CD4-positive, alpha-beta T cell (primary cell): Measurements from ENCODE around the gene GET3. TPM values are rescaled to one million over a fixed set of nuclear protein-coding genes. Genes with fewer than 3 reads are reported as not detected.

Source experiments
- ATAC-seq: fragments of 200-7000 bp; cut with Tn5 transposase; one replicate; pipeline ENCODE4 v1.10.0; 2022; ENCODE audit warnings: mild to moderate bottlenecking; ENCODE audit not compliant: poor library complexity
- CTCF ChIA-PET: fragments of 350-600 bp; sonication (Branson Sonifier 250); formaldehyde crosslinking; loops from one replicate; lab custom pipeline; 2021; ENCODE audit warnings: antibody characterized with exemption, inconsistent platforms; lab: Charles Lee
- POLR2A ChIA-PET: fragments of 350-600 bp; sonication (Branson Sonifier 250); formaldehyde crosslinking; loops from one replicate; lab custom pipeline; 2021; ENCODE audit warnings: antibody characterized with exemption, inconsistent platforms; lab: Charles Lee
- DNase-seq, 14 experiments: peaks; one replicate each; pipeline ENCODE4 v3.0.0-alpha.2; 2013 to 2020; ENCODE audit warnings: mixed read lengths in 2 of 14
- H3K27ac ChIP-seq, 2 donors: one replicate each; pipeline versions ENCODE4 v1.5.1 to v1.7.0; 2013; ENCODE audit warnings: low read length in 2 of 2, low read depth in 1 of 2, mild to moderate bottlenecking in 1 of 2
- H3K27me3 ChIP-seq, 2 experiments: 1 replicate in 1 of 2; 2 replicates in 1 of 2; pipeline versions ENCODE4 v1.6.1 to v1.7.0; 2013; ENCODE audit warnings: low read length in 2 of 2, control low read depth in 1 of 2, mild to moderate bottlenecking in 1 of 2, moderate library complexity in 1 of 2; ENCODE audit not compliant: insufficient read depth in 2 of 2, control insufficient read depth in 1 of 2
- H3K36me3 ChIP-seq: one replicate; pipeline ENCODE4 v1.6.1; 2013; ENCODE audit warnings: low read length, control low read depth; ENCODE audit not compliant: insufficient read depth
- H3K4me1 ChIP-seq: one replicate; pipeline ENCODE4 v1.6.1; 2013; ENCODE audit warnings: low read length, control low read depth; ENCODE audit not compliant: insufficient read depth
- H3K4me3 ChIP-seq: one replicate; pipeline ENCODE4 v1.5.1; 2013; ENCODE audit warnings: mild to moderate bottlenecking, low read length, moderate library complexity
- H3K9me3 ChIP-seq, 2 experiments: 1 replicate in 1 of 2; 2 replicates in 1 of 2; pipeline versions ENCODE4 v1.6.1 to v1.7.0; 2013; ENCODE audit warnings: low read length in 2 of 2, mild to moderate bottlenecking in 2 of 2, control low read depth in 1 of 2, moderate library complexity in 1 of 2; ENCODE audit not compliant: control insufficient read depth in 1 of 2, insufficient read depth in 1 of 2
- H3K27ac Mint-ChIP-seq: one replicate; pipeline ENCODE4 v1.8.0; 2020; ENCODE audit warnings: mixed read lengths
- H3K27me3 Mint-ChIP-seq: one replicate; pipeline ENCODE4 v1.8.0; 2021; ENCODE audit warnings: mixed read lengths
- H3K36me3 Mint-ChIP-seq: one replicate; pipeline ENCODE4 v1.8.0; 2021; ENCODE audit warnings: low read depth, mixed read lengths
- H3K4me1 Mint-ChIP-seq: one replicate; pipeline ENCODE4 v1.8.0; 2021; ENCODE audit warnings: low read depth, mixed read lengths
- H3K4me3 Mint-ChIP-seq: one replicate; pipeline ENCODE4 v1.8.0; 2020; ENCODE audit warnings: mild to moderate bottlenecking, mixed read lengths
- H3K9me3 Mint-ChIP-seq: one replicate; pipeline ENCODE4 v1.8.0; 2020; ENCODE audit warnings: mixed read lengths
- intact Hi-C, 2 experiments: fragments of 100-400 bp; cut with DNase I in 1 of 2; cut with micrococcal nuclease in 1 of 2; formaldehyde crosslinking; loops; one replicate each; pipeline versions ENCODE4 v1.15.1 to v1.9.0; 2023 to 2025; cut with DNase I, micrococcal nuclease
- total RNA-seq, 174 experiments: library from RNA in 2 of 174; stranded (reverse) in 2 of 174; gene quantifications; one replicate each; pipeline ENCODE4 v1.2.3 and lab custom pipeline; 2021 to 2026
- TF ChIP-seq, protein P1 (sequence below): fragments of 200-600 bp; IDR thresholded peaks from one replicate; pipeline ENCODE4 v1.8.0; 2022; ENCODE audit warnings: antibody characterized with exemption, mild to moderate bottlenecking

Gene GET3
- total RNA-seq, 2 experiments from 2014 or later = 13.9 to 14.5 TPM

DNA sequence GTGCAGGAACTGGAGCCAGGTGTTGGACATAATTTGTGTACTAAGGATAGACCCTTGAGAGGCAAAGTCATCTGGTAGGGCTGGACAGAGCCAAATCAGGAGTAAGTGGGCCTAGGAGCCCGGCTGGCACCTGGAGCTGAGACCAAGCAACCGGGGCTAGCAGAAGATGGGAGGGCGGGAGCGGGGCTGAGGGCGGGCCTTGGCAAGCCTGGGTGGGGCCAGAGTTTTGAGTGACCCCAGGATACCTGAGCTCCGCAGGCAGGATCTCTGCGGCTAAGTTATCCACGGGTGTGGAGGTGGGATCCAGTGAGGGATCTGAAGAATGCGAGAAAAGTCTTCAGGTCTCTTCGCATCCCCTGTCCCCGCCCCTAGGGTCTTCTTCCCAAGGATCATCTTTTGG is 29.9 kb downstream of the GET3 start:
- H3K4me3 Mint-ChIP-seq = no peak overlapping the region

DNA sequence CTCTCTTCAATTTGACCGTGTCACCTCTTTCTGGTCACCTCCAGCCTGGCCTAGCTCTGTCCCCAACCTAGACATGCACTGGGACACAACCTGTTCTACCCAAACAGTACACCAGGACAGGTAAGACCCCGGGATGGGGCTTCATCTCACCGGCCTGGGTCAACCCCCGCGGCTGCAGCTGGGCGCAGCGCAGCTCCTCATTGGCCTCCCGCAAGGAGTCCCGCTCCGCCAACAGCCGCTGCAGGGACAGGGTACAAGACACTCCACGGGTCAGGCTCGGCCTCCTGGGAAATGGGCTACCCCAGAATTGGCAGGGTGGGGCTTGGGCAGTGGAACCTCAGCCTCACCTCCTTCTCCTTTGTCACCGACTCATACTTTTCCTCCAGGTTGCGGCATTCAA is 30.4 kb downstream of the GET3 start:
- ATAC-seq (no peak), DNase-seq (no peak)
- Histone ChIP-seq H3K36me3 (no peaks in the 10 kb centered on the region), H3K9me3 (peaks cover 0 to 5% of the 10 kb centered on the region in 2 experiments), H3K4me1 (peaks cover 22% of the 10 kb centered on the region), H3K4me3 (no peak overlapping the region), H3K27me3 (no peaks in the 10 kb centered on the region), H3K27ac (no peak overlapping the region)
- no peaks in the 10 kb centered on the region for H3K27me3 Mint-ChIP-seq
- no peaks in the 10 kb centered on the region for H3K9me3 Mint-ChIP-seq
- intact Hi-C loops = loop anchor here in 1 of 2 experiments (2.0 kb wide), 1 partner anchor 79 kb away; no protein-coding TSS in a partner anchor
- H3K4me3 Mint-ChIP-seq = no peak overlapping the region
- peaks cover 4% of the 10 kb centered on the region for H3K36me3 Mint-ChIP-seq
- POLR2A ChIA-PET = interaction anchor here (1.1 kb wide), 1 partner anchor 25 kb away, joined by 3 read pairs; no protein-coding TSS in a partner anchor
- TF ChIP-seq, protein P1, sequence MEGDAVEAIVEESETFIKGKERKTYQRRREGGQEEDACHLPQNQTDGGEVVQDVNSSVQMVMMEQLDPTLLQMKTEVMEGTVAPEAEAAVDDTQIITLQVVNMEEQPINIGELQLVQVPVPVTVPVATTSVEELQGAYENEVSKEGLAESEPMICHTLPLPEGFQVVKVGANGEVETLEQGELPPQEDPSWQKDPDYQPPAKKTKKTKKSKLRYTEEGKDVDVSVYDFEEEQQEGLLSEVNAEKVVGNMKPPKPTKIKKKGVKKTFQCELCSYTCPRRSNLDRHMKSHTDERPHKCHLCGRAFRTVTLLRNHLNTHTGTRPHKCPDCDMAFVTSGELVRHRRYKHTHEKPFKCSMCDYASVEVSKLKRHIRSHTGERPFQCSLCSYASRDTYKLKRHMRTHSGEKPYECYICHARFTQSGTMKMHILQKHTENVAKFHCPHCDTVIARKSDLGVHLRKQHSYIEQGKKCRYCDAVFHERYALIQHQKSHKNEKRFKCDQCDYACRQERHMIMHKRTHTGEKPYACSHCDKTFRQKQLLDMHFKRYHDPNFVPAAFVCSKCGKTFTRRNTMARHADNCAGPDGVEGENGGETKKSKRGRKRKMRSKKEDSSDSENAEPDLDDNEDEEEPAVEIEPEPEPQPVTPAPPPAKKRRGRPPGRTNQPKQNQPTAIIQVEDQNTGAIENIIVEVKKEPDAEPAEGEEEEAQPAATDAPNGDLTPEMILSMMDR = no peak
- H3K27ac Mint-ChIP-seq = no peak overlapping the region
- H3K4me1 Mint-ChIP-seq = peaks cover 7% of the 10 kb centered on the region
- CTCF ChIA-PET = interaction anchor here (2.1 to 3.1 kb wide), 2 partner anchors 10 to 28 kb away, joined by 11 to 30 read pairs; no protein-coding TSS in a partner anchor

More for the DNA sequence above, 29.9 kb downstream of the GET3 start:
- Mint-ChIP-seq H3K36me3 (peaks cover 4% of the 10 kb centered on the region), H3K4me1 (peaks cover 7% of the 10 kb centered on the region), H3K9me3 (no peaks in the 10 kb centered on the region), H3K27ac (no peak overlapping the region), H3K27me3 (no peaks in the 10 kb centered on the region)
- Histone ChIP-seq H3K4me1 (peaks cover 22% of the 10 kb centered on the region), H3K9me3 (peaks cover 0 to 5% of the 10 kb centered on the region in 2 experiments), H3K4me3 (no peak overlapping the region), H3K36me3 (no peaks in the 10 kb centered on the region), H3K27ac (no peak overlapping the region), H3K27me3 (no peaks in the 10 kb centered on the region)
- TF ChIP-seq, protein P1 = no peak
- intact Hi-C loops = loop anchor here in 1 of 2 experiments (2.0 kb wide), 1 partner anchor 80 kb away; no protein-coding TSS in a partner anchor
- ATAC-seq (no peak), DNase-seq (no peak)
- ChIA-PET CTCF (interaction anchor here (2.1 to 3.3 kb wide), 3 partner anchors 10 to 80 kb away, joined by 11 to 30 read pairs (median 19); no protein-coding TSS in a partner anchor), POLR2A (interaction anchor here (1.3 to 2.3 kb wide), 3 partner anchors 10 to 26 kb away, joined by 3 to 14 read pairs (median 7); partner anchors contain the start of gene JUNB)

DNA sequence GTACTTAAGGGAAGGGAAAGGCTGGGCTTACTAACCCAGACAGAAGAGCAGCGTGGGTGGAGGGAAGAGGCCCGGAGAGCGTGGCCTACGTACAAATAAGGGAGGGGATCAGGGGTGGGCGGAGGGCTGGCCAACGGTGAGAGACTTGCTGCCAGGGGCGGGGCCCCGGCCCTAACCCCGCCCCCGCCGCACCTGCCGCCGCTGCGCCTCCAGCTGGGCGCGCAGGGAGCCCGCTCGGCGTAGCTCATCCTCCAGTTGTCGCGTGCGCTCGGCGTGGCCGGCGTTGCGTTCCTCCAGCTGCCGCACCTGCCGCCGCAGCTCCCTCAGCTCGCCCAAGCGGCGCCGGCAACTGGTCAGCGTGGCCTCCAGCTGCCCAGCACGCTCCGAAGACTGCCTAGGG is 32.4 kb downstream of the GET3 start:
- H3K9me3 Mint-ChIP-seq = no peaks in the 10 kb centered on the region

More for the DNA sequence above, 32.4 kb downstream of the GET3 start:
- no peak overlapping the region for H3K27ac Mint-ChIP-seq
- Histone ChIP-seq H3K4me1 (peaks cover 25% of the 10 kb centered on the region), H3K27me3 (no peaks in the 10 kb centered on the region), H3K36me3 (no peaks in the 10 kb centered on the region), H3K27ac (no peak overlapping the region), H3K4me3 (no peak overlapping the region), H3K9me3 (no peaks in the 10 kb centered on the region)
- TF ChIP-seq, protein P1 = no peak
- peak overlapping the region; percentile 9 for H3K4me3 Mint-ChIP-seq
- intact Hi-C loops = no loop called here
- ChIA-PET CTCF (interaction anchor here (0.9 to 1.1 kb wide), 3 partner anchors 9 to 78 kb away, joined by 3 to 6 read pairs (median 4); no protein-coding TSS in a partner anchor), POLR2A (interaction anchor here (1.0 to 2.4 kb wide), 5 partner anchors 13 to 78 kb away, joined by 3 to 23 read pairs (median 5); partner anchors contain the start of genes GET3 and JUNB)
- peaks cover 4% of the 10 kb centered on the region for H3K36me3 Mint-ChIP-seq
- no peaks in the 10 kb centered on the region for H3K27me3 Mint-ChIP-seq
- H3K4me1 Mint-ChIP-seq = peaks cover 14% of the 10 kb centered on the region
- DNase-seq = peak in 13 of 14 experiments; percentile 35 to 87 (median 56)
- peak; percentile 86 for ATAC-seq
